Measurements from ENCODE around the gene CAMK2N2.

Gene CAMK2N2

DNA sequence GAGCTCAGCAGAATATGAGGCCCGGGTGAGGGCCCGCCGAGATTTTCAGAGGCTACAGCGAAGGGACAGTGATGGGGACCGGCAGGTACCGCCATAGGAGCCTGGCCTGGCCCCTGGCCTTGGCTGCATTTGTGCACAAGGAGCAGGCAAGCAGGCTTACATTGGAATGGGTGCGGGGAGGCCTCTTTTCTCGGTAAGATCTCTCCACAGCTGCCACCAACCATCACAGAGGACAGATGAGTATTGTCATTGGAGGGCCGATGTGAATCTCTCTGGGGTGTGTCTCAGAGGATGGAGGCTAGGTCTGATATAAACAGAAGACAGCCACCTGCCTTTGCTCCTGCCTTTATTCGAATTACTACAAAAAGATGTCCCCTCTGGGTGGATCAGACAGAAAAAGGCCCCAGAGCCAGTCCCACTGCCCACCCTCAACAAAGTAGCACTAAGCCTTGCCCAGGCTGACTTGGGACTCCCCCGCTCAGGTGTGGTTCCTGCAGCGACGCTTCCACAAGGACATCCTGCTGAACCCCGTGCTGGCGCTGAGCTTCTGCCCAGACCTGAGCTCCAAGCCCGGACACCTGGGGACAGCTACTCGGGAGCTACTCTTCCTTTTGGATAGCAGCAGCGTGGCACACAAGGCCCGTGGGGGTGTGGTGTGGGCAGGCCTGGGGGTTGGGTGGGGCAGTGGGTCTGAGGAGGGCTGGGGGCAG is 26.5 kb downstream of the CAMK2N2 start:
- TF ChIP-seq FOXP2 (optimal IDR thresholded peaks at IDR 0.05; ENCODE audit: borderline replicate concordance, extremely low read depth, extremely low read length, insufficient read depth) (no peak), SIN3A (IDR thresholded peaks at IDR 0.05; ENCODE audit: borderline replicate concordance, insufficient read depth, low read length) (no peak), TAF1 (IDR thresholded peaks at IDR 0.05; ENCODE audit: borderline replicate concordance, insufficient read depth, low read length) (no peak), POLR2AphosphoS5 (IDR thresholded peaks at IDR 0.05; ENCODE audit: low read depth, low read length) (no peak), REST (IDR thresholded peaks at IDR 0.05; ENCODE audit: insufficient read depth in 1 of 2, low read depth in 2 of 2, low read length in 2 of 2) (no peak)

DNA sequence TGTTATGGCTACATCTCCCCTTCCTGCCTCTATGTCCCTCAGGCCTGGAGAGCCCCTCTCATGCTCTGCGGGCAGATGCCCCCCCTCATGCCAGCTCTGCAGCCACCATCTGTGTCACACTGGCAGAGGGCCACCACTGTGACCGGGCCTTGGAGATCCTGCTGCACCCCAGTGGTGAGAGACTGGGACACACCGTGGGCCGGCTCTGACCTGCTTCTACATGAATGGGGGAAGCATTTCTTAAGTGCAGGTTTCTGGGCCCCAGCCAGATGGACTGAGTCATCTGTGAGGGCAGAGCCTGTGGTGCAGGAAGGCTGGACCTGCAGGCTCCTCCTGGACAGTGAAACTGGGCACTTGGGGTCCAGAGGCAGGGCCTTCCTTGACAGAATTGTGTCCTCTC is 27.1 kb downstream of the CAMK2N2 start:
- no peak for TF ChIP-seq TAF1 (IDR thresholded peaks at IDR 0.05; ENCODE audit: borderline replicate concordance, insufficient read depth, low read length)

DNA sequence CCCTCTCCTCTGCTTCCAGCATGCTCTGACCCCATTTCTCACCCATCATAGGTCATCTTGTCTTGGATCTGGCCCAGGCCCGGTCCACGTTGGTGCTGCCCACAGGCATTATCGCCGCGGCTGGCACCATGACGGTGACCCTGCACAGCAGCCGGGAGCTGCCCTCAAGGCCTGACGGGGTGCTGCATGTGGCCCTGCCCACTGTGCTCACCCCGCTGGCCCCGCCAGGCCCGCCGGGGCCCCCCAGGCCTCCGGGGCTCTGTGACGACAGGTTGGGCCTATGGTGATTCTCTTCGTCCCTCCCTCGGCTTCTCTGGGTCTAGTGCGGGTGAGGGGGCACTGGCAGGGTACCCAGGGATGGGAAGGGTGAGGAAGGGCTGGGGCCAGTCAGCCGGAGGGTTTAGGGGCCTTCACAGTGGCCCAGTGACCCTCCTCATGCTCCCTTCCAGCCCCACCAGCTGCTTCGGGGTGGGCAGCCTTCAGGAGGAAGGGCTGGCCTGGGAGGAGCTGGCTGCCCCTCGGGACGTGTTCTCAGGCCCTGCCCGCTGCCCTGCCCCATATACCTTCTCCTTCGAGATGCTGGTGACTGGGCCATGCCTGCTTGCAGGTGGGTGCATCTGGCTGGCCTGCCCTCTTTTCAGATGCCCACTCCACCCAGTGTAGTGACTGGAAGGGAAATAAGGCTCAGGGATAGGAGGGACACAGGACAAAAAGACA is 28.1 kb downstream of the CAMK2N2 start:
- no peak for TF ChIP-seq REST (IDR thresholded peaks at IDR 0.05; ENCODE audit: insufficient read depth in 1 of 2, low read depth in 2 of 2, low read length in 2 of 2)
- TF ChIP-seq TAF1 (IDR thresholded peaks at IDR 0.05; ENCODE audit: borderline replicate concordance, insufficient read depth, low read length) = no peak
- no peak for TF ChIP-seq POLR2AphosphoS5 (IDR thresholded peaks at IDR 0.05; ENCODE audit: low read depth, low read length)
- TF ChIP-seq SIN3A (IDR thresholded peaks at IDR 0.05; ENCODE audit: borderline replicate concordance, insufficient read depth, low read length) = no peak
- no peak for TF ChIP-seq FOXP2 (optimal IDR thresholded peaks at IDR 0.05; ENCODE audit: borderline replicate concordance, extremely low read depth, extremely low read length, insufficient read depth)

DNA sequence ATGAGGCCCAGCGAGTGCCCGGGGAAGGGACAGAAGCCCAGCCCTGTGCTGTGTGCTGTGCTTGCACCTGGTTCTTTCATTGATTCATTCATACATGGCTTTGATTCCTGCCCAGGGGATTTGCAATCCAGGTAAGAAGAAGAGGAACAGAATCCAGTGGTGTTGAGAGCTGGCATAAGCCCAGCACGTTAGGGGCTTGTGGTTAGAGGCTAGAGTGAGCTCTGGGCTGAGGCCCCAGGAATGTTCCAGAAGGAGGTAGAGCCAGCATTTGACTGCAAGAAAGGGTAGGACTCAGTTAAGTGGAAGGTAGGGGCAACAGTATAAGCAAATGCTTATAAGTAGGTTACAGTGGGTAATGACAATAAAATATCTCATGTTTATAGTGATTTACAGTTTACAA is 29.7 kb downstream of the CAMK2N2 start:
- TF ChIP-seq SIN3A (IDR thresholded peaks at IDR 0.05; ENCODE audit: borderline replicate concordance, insufficient read depth, low read length) (no peak), TAF1 (IDR thresholded peaks at IDR 0.05; ENCODE audit: borderline replicate concordance, insufficient read depth, low read length) (no peak), FOXP2 (optimal IDR thresholded peaks at IDR 0.05; ENCODE audit: borderline replicate concordance, extremely low read depth, extremely low read length, insufficient read depth) (no peak), REST (IDR thresholded peaks at IDR 0.05; ENCODE audit: insufficient read depth in 1 of 2, low read depth in 2 of 2, low read length in 2 of 2) (no peak), POLR2AphosphoS5 (IDR thresholded peaks at IDR 0.05; ENCODE audit: low read depth, low read length) (no peak)

GRCh38 chr3:184230603-184231528 is 30.5 kb downstream of the CAMK2N2 start:
- no peak for TF ChIP-seq REST (IDR thresholded peaks at IDR 0.05; ENCODE audit: insufficient read depth in 1 of 2, low read depth in 2 of 2, low read length in 2 of 2)
- no peak for TF ChIP-seq SIN3A (IDR thresholded peaks at IDR 0.05; ENCODE audit: borderline replicate concordance, insufficient read depth, low read length)
- no peak for TF ChIP-seq POLR2AphosphoS5 (IDR thresholded peaks at IDR 0.05; ENCODE audit: low read depth, low read length)
- no peak for TF ChIP-seq FOXP2 (optimal IDR thresholded peaks at IDR 0.05; ENCODE audit: borderline replicate concordance, extremely low read depth, extremely low read length, insufficient read depth)
- no peak for TF ChIP-seq TAF1 (IDR thresholded peaks at IDR 0.05; ENCODE audit: borderline replicate concordance, insufficient read depth, low read length)

All from PFSK-1 (cell line).